ENCODE measurements around the gene MISP3.
"Not testable (repeated sequence)": the region's sequence is repeated elsewhere in the genome, so short reads cannot be mapped to it uniquely, and the experiment has no call there.

Gene MISP3

DNA sequence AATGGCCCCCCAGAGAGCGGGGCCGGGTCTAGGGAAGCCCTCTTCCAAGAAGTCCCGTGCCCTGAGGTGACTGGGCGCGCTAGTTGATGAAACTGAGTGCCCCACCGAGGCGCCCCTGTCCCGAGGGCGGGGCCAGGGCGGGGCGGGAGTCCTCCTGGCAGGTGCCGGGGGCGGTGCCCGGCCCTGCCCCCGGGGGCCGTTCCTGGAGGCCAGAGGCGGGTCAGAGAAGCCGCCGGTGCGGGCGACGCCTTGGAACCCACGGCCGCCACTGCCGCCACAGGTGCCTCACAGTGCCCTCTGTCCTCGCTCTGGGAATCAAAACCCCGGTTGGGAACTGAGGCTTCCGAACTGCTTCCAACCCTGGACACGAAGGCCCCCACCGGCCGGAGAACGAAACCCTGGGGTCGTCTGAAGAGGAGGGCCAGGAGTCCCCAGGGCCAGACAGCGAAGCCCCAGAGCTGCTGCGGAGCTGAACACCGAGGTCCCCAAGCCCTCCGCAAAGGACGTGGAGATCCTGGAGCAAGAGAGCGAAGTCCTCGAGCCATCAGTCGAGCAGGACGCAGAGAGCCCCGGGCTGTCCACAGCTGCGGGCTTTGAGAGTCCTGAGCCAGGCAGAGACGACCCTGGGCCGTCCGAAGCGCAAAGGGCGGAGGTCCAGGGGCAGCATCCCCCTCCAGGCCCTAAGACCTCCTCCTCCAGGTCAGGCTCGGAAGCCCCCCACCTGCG, at the start of gene MISP3:
Gene MISP3, plus strand, starts transcription at position 252 of the 726 bp plus-strand sequence. CDS start 524 bp downstream, outside the sequence.
- peak; percentile 42 for DNase-seq

DNA sequence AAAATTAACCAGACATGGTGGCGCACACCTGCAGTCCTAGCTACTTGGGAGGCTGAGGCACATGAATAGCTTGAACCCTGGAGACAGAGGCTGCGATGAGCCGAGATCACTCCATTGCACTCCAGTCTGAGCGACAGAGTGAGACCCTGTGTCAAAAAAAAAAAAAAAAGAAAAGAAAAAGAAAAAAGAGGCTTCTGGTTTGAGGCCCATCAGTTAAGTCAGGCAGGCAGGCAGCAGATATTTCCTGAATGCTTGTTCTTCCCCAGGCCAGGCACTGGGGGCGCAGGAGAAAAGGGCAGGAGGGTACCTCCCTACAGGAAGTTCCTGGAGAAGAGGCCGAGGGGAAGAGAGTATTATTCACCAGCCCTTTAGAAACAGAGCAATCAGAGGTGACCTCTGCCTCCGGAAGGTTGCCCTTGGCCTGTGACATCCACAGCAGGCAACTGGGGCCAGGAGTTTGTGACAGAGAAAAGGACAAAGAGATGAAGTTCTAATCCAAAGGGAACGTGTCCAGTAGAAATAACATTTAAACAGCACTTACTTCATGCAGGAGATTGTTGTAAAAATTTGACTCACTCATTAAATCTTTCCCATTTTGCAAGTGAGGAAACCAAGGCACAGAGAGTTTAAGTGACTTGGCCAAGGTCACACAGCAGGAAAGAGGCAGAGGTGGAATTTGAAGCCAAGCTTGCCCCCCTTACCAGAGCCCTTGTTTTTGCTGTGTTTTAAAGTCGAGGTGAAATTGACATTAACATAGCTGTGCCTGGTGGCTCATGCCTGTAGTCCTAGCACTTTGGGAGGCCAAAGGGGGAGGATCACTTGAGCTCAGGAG, 49.0 kb upstream of the MISP3 start:
- DNase-seq, result no peak

DNA sequence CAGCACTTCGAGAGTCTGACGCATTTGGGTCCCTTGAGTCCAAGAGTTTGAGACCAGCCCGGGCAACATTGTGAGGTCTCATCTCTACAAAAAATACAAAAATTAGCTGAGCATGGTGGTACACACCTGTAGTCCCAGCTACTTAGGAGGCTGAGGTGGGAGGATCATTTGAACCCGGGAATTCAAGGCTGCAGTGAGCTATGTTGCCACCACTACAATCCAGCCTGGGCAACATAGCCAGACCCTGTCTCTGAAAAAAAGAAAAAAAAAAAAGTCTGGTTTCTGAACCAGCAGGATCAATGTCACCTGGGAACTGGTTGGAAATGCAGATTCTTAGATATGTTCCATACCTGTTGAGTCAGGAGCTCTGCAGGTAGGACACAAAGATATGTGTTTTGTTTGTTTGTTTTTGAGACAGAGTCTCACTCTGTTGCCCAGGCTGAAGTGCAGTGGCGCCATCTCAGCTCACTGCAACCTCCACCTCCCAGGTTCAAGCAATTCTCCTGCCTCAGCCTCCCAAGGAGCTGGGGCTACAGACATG, 45.9 kb upstream of the MISP3 start:
- not testable (repeated sequence) for DNase-seq

DNA sequence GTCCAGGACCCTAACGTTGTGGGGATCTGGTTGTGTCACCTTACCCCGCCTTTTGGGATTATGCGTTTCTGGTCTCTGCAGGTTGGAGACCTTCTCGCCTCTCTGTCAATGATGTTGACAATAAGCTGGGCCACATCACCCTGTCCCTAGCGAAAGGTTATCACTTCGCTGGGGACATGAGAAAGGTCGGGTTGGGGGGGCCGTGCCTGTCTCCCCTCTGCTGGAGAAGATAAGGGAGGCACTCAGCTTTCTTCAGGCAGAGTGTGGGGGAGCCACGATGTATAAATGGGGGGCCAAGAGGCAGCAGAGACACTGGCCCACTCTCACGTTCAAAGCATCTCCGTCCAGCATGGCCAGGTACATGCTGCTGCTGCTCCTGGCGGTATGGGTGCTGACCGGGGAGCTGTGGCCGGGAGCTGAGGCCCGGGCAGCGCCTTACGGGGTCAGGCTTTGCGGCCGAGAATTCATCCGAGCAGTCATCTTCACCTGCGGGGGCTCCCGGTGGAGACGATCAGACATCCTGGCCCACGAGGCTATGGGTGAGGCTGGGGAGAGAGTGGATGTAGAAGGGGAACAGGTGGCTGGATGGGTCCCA, 44.6 kb upstream of the MISP3 start, which contains the start of gene RLN3:
Gene RLN3, plus strand, starts transcription at position 293 of the 595 bp plus-strand sequence. Its CDS starts 57 bp downstream, at position 350.
- DNase-seq, result no peak

DNA sequence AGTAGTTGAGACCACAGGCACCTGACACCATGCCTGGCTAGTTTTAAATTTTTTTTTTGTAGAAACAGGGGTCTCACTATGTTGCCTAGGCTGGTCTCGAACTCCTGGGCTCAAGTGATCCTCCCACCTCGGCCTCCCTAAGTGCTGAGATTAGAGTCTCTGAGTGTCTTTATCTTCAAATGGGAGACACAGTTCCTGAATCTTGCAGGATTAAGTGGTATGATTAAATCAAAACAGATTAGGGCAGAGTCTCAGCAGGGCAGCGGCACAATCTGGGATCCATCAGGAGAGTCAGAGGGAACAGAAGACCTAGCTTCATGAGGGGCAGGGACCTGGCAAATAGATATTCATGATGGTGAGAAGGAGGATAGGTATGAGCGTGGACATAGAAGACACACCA, 43.7 kb upstream of the MISP3 start:
- DNase-seq, result no peak

DNA sequence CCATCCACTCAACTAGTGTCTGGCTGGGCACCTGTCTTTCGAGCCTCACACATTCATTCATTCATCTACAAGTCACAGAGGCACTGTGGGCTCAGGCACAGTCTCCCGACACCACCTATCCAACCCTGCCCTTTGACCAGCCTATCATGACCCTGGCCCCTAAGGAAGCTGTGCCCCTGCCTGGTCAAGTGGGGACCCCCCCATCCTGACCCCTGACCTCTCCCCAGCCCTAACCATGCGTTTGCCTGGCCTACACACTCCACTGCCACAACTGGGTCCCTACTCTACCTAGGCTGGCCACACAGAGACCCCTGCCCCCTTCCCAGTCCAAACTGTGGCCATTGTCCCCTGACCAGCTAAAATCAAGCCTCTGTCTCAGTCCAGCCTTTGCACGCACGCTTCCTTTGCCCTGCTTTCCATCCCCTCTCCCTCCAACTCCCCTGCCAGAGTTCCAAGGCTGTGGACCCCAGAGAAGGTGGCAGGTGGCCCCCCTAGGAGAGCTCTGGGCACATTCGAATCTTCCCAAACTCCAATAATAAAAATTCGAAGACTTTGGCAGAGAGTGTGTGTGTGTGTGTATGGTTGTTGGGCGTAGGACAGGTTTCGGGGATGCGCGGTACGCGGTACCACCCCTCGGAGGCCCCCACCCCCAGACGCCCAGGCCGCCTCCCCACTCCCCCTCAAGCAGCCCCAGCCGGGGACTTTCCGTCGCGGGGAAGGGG, 41.4 kb upstream of the MISP3 start:
- DNase-seq, result peak; percentile 90

DNA sequence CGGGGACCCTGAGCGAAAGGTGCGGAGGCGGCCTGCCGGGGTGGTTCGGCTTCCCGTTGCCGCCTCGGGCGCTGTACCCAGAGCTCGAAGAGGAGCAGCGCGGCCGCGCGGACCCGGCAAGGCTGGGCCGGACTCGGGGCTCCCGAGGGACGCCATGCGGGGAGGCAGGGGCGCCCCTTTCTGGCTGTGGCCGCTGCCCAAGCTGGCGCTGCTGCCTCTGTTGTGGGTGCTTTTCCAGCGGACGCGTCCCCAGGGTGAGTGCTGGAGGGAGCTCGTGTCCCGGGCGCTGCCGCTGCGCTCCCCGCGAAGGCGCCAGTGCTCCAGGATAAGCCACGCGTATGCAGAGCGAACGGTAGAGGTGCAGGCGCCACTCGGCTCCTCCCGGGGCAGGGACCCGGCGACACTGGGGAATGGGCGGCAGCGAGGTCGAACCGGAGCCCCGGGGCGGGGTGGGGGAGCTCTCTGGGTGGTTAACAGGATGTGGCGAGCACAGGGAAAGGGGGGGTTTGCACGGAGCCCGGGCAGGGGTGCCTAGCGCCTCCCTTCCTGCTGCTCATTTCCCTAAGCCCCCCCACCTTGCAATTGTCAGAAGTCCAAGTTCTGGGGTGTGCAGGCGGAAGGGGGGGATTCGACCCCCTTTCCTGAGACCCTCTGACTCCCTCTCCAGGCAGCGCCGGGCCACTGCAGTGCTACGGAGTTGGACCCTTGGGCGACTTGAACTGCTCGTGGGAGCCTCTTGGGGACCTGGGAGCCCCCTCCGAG, 40.7 kb upstream of the MISP3 start, which contains the start of gene IL27RA:
Gene IL27RA, plus strand, starts transcription at position 44 of the 762 bp plus-strand sequence. Its CDS starts 111 bp downstream, at position 155.
- peak; percentile 88 for DNase-seq

DNA sequence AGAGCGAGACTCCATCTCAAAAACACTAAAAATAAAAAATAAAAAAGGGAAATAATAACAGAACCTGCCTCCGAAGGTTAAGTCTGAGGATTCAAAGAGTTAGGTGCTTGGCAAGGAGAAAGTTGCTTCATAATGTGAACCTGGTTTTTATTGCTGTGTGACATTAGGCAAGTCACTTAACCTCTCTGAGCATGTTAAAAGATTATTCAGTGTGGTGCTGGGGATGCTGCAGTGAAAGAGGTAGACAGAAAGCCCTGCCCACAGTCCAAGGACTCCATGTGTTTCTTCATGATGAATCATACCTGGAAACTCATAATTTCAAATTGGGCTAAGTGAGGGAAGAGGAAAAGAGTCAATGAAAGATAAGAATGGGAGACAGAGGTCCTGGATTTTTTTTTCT, 38.6 kb upstream of the MISP3 start:
- DNase-seq, result no peak

DNA sequence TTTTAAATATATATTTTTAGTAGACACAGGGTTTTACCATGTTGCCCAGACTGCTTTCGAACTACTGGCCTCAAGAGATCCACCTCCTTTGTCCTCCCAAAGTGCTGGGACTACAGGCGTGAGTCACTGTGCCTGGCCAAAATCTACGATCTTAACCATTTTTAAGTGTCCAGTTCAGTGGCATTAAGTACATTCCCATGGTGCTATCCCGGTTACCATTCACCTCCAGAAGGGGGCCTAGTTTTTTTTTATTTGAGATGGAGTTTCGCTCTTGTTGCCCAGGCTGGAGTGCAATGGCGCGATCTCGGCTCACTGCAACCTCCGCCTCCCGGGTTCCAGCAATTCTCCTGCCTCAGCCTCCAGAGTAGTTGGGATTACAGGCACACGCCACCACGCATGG, 37.4 kb upstream of the MISP3 start:
- not testable (repeated sequence) for DNase-seq

DNA sequence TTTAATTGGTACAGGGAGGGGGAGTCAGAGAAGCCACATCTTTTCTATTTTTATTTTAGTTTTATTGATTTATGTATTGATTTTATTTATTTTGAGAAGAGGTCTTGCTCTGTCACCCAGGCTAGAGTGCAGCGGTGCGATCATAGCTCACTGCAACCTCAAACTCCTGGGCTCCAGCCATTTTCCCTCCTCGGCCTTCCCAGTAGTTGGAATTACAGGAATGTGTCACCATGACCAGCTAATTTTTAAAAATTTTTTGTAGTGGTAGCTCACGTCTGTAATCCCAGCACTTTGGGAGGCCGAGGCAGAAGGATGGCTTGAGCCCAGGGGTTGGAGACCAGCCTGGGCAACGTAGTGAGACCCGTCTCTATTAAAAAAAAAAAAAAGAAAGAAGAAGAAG, 36.9 kb upstream of the MISP3 start:
- no peak for DNase-seq

DNA sequence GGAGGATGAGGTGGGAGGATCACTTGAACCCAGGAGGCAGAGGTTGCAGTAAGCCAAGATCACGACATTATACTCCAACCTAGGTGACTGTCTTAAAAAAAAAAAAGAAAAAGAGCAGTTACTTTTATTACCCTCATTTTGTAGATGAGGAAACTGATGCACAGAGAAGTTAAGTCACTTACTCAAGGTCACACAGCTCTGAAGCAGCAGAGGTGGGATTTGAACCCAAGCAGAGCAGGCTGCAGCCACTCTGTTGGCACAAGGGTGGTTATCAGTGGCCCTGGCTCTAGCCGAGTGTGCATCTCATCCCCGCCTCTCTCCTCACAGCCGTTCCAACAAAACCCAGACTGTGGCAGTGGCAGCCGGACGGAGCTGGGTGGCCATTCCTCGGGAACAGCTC, 33.4 kb upstream of the MISP3 start:
- no peak for DNase-seq

DNA sequence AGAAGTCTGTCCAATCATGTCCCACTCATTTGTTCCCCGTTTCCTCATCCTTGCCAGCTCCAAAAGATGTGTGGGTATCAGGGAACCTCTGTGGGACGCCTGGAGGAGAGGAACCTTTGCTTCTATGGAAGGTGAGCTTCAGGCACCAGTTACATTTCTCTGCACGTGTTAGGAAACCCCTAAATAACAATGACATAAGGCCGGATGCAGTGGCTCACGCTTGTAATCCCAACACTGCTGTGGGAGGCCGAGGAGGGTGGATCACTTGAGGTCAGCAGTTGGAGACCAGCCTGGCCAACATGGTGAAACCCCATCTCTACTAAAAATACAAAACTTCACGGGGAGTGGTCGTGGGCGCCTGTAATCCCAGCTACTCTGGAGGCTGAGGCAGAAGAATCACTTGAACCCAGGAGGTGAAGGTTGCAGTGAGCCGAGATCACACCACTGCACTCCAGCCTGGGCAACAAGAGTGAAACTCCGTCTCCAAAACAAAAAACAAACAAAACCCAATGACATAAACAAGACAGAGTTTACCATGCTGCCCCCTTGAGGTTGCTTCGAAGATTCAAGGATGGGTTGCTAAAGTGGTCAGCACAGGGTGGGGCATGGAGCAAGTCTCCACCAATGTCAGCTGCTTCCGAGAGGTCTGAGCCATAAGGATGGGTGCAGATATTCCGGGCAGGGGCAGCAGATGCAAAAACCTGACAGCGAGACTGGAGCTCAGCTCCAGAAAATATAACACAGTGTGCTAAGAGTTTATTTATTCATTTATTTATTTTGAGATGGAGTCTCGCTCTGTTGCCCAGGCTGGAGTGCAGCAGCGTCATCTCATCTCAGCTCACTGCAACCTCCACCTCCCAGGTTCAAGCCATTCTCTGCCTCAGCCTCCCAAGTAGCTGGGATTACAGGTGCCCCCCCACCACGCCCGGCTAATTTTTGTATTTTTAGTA, 29.7 kb upstream of the MISP3 start:
- DNase-seq, result peak; percentile 79

DNA sequence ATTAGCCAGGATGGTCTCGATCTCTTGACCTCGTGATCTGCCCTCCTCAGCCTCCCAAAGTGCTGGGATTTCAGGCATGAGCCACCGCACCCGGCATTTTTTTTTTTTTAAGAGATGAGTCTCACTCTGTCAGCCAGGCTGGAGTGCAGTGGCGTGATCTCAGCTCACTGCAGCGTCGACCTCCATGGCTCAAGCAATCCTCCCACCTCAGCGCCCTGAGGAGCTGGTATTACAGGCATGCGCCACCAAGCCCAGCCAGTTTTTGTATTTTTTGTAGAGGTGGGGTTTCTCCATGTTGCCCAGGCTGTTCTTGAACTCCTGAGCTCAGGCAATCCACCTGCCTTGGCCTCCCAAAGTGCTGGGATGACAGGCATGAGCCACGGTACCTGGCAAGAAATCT, 24.7 kb upstream of the MISP3 start:
- DNase-seq, result not testable (repeated sequence)

DNA sequence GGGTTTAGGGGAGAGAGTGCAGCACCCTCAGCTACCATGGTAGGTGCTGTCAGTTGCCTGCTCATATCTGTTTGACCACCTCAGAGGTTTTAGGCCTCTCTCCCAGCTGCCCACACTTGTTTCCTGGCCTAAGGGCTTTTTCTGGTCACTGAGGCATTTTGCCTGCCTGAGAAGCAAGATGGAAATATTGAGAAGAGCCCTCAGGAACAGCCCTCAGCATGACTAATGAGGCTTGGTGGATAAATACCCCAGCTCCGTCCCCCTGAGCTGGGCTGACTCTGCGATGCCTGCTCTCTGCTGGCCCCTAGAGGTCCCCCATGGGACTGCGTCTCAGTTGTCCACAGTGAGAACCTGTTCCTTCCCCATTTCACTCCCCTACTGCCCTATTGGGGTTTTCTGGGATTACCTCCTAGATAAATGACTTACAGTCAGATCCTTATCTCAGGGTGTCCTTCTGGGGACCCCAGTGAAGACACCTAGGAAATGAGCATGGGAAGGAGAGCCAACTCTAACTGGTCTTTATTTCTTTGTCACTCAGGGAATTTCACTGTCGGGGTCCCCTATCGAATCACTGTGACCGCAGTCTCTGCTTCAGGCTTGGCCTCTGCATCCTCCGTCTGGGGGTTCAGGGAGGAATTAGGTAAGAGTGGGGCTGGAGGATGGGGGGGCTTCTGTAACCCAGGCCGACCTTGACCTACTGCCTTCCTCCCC, 24.0 kb upstream of the MISP3 start:
- DNase-seq, result peak; percentile 81

DNA sequence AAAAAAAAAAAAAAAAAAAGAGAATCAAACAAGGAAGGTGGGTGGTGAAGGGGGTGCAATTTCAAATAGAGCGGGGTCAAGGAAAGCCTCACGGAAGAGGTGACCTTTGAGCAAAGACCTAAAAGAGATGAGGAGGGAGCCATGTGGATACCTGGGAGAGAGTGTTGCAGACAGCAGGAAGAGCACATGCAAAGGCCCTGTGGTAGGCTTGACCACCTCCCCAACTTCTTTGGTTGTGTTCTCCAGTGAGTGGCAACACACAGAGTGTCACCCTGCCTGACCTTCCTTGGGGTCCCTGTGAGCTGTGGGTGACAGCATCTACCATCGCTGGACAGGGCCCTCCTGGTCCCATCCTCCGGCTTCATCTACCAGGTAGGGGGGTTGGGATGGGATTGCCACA, 22.1 kb upstream of the MISP3 start:
- DNase-seq, result no peak

DNA sequence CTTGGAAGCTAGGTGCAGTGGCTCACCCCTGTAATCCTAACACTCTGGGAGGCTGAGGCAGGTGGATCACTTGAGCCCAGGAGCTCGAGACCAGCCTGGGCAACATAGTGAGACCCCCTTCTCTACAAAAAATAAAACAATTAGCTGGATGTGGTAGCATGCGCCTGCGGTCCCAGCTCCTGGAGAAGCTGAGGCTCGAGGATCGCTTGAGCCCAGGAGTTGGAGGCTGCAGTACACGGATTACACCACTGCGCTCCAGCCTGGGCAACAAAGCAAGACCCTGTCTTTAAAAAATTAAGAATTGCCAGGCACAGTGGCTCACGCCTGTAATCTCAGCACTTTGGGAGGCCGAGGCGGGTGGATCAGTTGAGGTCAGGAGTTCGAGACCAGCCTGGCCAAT, 21.6 kb upstream of the MISP3 start:
- DNase-seq, result not testable (repeated sequence)

DNA sequence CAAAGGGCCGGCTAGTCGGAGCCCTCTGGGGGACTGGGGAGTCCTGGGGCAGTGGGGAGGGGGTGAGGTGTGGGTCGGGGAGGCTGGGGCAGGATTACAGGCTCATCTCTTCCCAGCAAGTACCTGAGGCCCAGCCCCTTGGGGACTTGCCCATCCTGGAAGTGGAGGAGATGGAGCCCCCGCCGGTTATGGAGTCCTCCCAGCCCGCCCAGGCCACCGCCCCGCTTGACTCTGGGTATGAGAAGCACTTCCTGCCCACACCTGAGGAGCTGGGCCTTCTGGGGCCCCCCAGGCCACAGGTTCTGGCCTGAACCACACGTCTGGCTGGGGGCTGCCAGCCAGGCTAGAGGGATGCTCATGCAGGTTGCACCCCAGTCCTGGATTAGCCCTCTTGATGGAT, 20.6 kb upstream of the MISP3 start:
- DNase-seq, result no peak

DNA sequence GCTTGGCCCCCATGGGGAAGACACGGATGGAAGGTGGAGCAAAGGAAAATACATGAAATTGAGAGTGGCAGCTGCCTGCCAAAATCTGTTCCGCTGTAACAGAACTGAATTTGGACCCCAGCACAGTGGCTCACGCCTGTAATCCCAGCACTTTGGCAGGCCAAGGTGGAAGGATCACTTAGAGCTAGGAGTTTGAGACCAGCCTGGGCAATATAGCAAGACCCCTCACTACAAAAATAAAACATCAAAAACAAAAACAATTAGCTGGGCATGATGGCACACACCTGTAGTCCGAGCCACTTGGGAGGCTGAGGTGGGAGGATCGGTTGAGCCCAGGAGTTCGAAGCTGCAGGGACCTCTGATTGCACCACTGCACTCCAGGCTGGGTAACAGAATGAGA, 20.1 kb upstream of the MISP3 start:
- DNase-seq, result no peak

DNA sequence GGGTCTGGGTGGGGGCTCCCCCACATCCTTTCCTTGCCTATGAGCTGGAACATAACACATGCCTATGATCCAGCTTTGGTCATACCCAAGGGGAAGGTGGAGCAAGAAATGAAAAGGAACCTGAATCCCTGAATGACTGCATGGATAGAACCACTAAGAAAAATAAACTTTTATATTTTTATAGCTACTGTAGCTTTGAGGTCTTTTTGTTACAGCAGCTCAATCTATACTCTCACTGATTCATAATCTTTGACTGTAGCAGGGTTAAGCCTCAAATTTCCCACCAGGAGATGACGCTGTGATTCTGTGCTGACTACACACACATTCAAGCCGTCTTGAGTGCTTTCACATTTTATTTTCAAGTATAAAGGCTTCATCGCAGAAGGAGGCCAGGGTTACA, 19.6 kb upstream of the MISP3 start:
- no peak for DNase-seq

DNA sequence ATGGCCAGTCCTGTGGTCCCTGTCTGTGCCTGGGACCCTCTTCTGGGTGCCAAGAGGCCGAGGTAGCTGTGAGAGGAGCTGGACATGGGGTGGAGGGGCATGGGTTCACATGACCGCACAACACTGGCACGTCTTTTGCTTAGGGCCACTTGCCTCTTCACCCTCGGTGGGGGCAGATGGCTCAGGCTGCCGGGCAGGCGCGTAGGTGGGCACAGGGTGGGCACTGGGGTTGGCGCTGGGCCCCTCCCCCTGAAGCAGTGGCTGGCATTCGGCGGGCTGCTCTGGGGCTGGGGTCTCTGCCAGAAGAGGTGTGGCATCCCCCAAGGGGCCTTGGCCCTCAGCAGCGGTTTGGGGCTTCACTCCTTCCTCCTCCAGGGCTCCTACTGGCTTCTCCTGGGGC, 19.1 kb upstream of the MISP3 start:
- no peak for DNase-seq

Data from CD4-positive, alpha-beta T cell treated with Interleukin-17A for 1 hour (primary cell).